Jurkat, Clone E6-1 (cell line): ENCODE results near the gene IFI44. TPM values are rescaled to one million over a fixed set of nuclear protein-coding genes. Genes with fewer than 3 reads are reported as not detected.
A peak's percentile ranks its signal among the peaks of the same experiment; 100 is the strongest.

ENCODE experiments used
- DNase-seq: peaks from one replicate; pipeline ENCODE4 v3.0.0-alpha.2; 2011; ENCODE audit warnings: low read depth, low spot score
- H3K4me3 ChIP-seq: 2 replicates; pipeline ENCODE4 v1.5.1; 2011; ENCODE audit warnings: mild to moderate bottlenecking, low read length, control low read depth, moderate library complexity
- polyA plus RNA-seq: library from polyadenylated mRNA; unstranded; fragments of >200 nt; gene quantifications from one replicate; pipeline ENCODE4 v1.2.1, GENCODE V29; 2012; ENCODE audit warnings: missing spikeins; ENCODE audit not compliant: insufficient read length, insufficient read depth

The IFI44 gene, protein sequence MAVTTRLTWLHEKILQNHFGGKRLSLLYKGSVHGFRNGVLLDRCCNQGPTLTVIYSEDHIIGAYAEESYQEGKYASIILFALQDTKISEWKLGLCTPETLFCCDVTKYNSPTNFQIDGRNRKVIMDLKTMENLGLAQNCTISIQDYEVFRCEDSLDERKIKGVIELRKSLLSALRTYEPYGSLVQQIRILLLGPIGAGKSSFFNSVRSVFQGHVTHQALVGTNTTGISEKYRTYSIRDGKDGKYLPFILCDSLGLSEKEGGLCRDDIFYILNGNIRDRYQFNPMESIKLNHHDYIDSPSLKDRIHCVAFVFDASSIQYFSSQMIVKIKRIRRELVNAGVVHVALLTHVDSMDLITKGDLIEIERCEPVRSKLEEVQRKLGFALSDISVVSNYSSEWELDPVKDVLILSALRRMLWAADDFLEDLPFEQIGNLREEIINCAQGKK
- not detected for polyA plus RNA-seq

DNA sequence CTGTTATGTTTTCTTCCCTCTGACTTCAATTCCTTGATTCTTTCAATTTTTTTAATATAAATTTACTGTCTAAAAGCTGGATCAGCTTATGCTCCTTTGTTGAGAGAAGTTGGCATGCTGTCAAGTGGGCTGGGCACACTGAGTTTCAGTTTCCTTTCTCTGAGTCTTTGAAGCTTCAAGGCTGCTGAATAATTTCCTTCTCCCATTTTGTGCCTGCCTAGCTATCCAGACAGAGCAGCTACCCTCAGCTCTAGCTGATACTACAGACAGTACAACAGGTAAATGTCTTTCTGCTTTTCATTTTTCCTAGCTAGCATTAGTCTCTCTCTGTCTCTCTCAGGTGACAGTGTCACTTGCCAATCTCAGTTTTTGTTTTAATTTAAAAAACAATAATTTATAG lies at the start of gene IFI44:
Gene IFI44, plus strand, starts transcription at position 204 of the 400 bp plus-strand sequence. CDS start 365 bp downstream, outside the sequence.
- peak within 1 kb of the TSS; percentile 21; the same call in 1 of the 2 replicates for H3K4me3 ChIP-seq
- DNase-seq = peak; percentile 78

DNA sequence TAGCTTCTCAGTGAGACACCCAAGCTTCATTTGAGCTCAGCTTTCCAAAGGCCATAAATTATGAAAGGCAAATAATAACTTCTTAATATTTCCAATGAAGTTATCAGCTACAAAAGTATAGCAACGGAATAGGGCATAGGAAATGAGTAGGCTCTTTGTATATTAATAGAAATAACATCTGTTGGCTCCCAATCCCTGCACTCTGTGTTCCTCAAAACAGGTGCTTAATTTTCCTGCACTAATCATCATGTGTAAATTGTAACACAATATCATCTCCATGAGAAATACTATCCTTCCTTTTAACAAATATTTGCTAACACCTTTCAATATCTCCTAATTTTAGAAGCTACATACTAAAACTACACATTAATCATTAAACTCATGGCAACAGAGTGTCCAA lies 48.6 kb upstream of the IFI44 start:
- no peak overlapping the region for H3K4me3 ChIP-seq

DNA sequence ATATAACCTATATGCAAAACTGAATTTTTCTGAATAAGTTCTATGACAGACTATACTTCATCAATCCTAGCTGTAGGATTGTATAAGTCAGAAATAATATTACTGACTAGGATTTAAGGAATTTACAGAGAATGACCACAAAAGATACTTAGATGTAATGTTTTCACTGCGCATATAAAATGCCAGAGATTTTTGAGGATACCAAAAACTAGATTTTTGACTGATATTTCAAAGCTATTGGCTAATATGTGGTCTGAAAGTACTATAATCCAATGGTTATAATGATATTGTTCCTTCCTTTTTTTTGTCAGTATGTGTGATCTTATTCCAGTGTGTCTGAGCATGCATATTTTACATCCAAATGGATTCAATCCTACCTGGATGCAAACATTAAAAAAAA lies 46.4 kb upstream of the IFI44 start:
- no peak for DNase-seq
- H3K4me3 ChIP-seq = no peak overlapping the region

More for the DNA sequence above, 48.6 kb upstream of the IFI44 start:
- no peak for DNase-seq

DNA sequence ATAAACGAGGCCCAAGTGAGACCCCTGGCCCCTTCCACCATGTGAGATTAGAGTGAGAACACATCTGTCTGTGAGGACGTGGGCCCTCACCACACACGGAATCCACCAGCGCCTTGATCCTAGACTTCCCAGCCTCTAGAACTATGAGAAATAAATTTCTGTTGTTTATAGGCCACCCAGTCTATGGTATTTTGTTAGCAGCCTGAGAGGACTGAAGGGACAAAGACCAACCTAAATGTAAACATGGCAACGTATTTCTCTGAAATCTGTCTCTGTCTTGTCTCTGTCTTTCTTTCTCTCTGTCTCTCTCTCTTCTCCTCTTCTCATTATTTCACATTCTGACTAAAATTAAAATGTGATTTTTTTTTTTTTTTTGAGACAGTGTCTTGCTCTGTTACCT lies 45.0 kb upstream of the IFI44 start:
- H3K4me3 ChIP-seq = no peak overlapping the region
- no peak for DNase-seq

DNA sequence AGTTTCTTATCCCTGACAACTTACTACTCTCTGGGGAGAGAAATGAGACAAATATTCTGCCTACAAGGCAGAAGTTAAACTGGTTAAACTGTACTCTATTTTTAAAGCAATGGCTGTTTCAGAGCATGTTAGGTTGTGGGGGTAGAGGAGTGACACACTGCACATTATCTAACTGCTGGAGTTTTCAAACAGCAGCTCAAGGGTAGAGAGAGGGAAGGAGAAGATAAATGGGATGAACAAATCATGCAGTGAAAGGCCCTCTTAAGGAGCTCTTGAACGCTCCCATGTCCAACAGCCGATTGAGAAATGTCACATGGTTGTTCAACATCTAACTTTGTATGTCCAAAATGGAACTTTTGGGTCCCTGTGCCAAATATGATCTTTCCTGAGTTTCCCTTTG lies 43.4 kb upstream of the IFI44 start:
- H3K4me3 ChIP-seq = no peak overlapping the region
- DNase-seq = no peak

DNA sequence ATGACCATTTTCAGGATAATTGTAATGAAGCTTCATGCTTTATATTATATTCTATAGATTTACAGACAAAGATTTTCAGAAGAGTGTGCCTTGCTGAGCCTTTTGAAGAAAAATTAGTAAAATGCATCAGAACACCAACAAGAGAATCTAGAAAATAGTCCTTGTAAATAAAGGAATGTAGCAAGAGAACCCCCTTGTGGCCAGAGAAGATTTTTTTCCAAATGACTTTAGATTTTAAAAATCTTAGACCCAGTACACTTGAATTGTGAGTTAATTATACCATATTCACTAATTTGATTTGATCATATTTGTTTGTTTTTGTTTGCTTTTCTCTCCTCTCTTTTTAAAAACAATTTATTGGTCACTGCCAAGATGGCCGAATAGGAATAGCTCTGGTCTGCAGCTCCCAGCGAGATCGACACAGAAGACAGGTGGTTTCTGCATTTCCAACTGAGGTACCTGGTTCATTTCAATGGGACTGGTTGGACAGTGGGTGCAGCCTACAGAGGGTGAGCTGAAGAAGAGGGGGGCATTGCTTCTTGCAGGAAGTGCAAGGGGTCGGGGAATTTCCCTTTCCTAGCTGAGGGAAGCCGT lies 42.2 kb upstream of the IFI44 start:
- peak; percentile 22 for DNase-seq
- H3K4me3 ChIP-seq = no peak overlapping the region

DNA sequence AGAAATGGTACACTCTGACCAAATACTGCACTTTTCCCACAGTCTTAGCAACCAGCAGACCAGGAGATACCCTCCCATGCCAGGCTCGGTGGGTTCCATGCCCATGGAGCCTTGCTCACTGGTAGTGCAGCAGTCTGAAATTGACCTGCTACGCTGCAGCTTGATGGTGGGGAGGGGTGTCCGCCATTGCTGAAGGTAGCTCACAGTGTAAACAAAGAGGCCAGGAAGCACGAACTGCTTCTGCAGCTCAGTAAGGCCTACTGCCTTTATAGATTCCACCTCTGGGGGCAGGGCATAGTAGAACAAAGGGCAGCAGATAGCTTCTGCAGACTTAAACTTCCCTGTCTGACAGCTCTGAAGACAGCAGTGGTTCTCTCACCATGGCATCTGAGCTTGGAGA lies 41.7 kb upstream of the IFI44 start:
- peak; percentile 23 for DNase-seq
- H3K4me3 ChIP-seq = no peak overlapping the region

DNA sequence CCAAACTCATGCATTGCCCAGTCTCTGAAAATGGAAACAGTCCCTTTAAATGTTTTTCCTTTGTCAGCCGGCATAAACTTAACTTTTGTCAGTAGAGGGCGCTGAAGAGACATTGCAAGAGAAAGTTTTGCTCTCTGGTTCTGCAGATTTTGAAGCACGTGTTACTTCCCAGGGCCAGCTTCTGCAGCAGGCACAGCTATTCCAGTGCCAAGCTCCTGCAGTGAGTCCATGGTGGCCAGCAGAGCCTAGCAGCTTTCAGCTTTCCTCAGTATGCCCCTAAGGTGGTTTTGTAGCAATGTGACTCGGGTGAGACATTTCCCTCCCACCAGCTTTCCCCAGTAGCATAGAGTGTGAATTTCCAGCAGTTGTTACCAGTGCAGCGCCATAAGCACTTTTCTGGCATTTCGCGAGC lies 32.0 kb upstream of the IFI44 start:
- H3K4me3 ChIP-seq = no peak overlapping the region
- peak; percentile 76 for DNase-seq

DNA sequence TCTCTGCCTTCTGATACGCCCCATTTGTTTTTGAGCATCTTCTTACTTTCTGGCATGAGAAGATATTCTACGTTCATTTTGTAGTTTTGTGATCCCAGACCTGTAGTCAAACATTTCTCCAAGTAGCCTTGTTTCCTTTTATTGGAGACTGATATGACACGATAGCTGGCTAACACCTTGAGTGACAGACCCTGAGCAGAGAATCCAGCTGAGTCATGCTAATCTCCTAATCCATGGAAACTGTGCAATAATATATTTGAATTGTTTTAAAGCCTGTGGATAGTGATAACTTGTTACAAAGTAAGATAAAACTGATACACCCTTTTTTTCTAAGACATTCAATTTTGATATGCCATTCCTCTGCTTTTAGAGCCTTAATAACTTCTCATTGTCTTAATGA lies 30.6 kb upstream of the IFI44 start:
- no peak overlapping the region for H3K4me3 ChIP-seq
- DNase-seq = no peak

DNA sequence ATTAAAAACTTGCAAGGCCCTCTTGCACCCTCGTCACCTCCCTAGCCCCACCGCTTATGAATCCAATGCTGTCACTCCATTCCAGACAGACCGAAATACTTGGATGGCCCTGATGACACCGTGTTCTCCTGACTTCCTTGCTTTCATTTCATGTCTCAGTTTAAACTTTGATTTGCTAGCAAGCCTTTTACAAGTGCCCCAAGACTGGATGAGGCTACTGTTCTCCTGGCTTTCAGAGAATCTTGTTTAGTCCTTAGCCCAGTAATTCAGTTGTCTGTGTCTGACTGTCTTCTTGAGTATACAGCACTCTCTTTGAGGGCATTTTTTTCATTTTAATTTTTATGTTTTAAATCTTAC lies 30.2 kb upstream of the IFI44 start:
- no peak for DNase-seq
- no peak overlapping the region for H3K4me3 ChIP-seq

DNA sequence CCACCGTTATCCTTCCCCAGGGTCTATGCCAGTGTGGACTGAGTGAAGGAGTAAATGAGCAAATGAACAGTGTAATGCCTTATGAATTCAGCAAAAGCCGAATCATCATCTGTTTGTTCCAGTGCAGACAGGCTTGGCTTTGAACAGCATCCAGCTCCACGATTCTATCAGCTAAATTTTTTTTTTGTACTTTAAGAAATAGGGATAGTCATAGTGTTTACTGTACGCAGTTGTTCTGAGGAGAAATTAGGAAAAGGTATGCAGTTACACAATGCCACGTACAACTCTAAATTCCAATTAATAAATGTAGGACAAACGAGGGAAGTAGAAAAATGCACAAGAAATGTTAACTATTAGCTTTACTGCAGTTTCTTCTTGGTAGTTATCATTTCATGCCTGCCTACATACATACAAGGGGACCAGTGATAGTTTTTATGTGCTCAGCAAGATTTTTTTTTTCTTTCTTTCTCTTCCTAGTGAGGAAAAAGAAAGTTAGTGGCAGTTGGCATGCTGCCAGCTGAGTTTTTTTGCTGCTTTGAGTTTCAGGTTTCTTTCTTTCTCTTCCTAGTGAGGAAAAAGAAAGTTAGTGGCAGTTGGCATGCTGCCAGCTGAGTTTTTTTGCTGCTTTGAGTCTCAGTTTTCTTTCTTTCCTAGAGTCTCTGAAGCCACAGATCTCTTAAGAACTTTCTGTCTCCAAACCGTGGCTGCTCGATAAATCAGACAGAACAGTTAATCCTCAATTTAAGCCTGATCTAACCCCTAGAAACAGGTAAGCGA lies 29.6 kb upstream of the IFI44 start, which contains the start of gene IFI44L:
Gene IFI44L, plus strand, starts transcription at position 646 of the 777 bp plus-strand sequence. CDS start 7,468 bp downstream, outside the sequence.
- peak; percentile 71 for DNase-seq
- no peak within 1 kb of the TSS for H3K4me3 ChIP-seq

DNA sequence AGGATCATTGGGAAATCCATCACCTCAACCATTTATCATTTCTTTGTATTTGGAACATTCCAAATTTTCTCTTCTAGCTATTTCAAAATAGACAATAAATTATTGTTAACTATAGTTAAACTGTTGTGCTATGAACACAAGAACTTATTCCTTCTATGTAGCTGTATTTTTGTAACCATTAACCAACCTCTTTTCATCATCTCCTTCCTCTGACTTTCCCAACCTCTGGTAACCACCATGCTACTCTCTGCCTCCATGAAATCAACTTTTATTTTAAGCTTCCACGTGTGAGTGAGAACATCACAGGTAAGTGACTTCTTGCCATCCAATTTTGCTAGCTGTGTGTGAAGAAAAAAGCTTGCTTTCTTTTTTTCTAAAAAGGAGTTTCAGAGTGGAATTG lies 29.0 kb upstream of the IFI44 start:
- DNase-seq = no peak
- no peak overlapping the region for H3K4me3 ChIP-seq

DNA sequence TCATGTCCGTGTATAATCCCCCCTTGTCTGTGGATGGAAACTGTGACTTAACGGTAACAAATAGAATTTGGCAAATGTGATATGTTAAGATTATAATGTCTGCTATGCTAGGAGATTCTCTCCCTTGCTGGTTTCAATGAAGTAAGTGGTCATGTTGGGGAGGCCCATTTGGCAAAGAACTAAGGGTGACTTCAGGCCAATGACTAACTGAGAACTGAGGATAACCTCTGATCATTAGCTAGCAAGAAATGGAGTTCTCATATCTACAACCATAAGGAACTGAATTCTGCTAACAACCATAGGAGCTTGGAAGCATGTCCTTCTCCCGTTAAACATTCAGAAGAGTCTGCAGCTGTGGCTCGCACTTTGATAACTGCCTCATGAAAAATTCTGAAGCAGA lies 27.1 kb upstream of the IFI44 start:
- no peak overlapping the region for H3K4me3 ChIP-seq

DNA sequence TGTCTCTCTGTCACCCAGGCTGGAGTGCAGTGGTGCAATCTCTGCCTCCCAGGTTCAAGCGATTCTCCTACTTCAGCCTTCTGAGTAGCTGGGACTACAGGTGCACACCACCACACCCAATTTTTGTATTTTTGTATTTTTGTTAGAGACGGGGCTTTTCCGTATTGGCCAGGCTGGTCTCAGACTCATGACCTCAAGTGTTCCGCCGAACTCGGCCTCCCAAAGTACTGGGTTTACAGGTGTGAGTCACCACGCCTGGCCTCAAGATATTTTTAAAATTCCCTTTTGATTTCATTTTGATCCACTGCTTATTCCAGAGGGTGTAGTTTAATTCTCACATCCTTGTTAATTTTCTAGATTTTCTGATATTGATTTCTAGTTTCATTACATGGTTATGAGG lies 25.6 kb upstream of the IFI44 start:
- no peak for DNase-seq
- no peak overlapping the region for H3K4me3 ChIP-seq

More for the DNA sequence above, 27.1 kb upstream of the IFI44 start:
- no peak for DNase-seq

DNA sequence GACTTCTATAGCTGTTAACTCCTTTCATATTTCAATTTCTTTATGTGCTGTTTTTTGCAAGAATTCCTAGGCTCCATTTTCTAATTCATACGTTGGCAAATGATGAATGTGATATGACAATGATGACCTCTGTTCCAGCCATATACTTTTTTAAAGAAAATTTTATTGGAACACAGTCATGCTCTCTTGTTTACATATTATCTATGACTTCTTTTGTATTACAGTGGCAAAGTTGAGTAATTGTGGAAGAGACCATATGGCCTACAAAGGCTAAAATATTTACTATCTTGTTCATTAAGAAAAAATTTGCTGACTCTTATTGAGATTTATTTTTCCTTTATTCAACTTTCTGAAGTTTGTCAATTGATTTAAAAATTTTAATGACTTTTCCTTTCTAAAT lies 22.3 kb upstream of the IFI44 start:
- no peak for DNase-seq
- H3K4me3 ChIP-seq = no peak overlapping the region

DNA sequence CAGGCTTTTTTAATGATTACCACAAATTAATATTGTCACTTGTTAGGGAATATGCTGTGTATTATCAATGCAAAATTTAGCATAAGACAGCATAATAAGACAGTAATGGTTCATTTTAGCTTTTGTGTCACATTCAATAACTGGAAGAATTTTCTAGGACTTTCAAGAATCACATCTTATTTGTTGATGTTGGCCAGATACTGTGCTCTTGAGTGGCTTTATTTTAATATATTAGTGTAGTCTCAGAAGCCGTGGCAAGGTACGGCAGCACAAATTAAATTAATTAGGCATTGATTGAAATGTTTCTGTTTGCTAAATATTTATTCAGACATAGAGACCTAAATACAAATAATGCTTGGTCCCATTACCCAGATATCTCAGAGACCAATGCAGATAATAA lies 19.0 kb upstream of the IFI44 start:
- DNase-seq = no peak
- H3K4me3 ChIP-seq = no peak overlapping the region

DNA sequence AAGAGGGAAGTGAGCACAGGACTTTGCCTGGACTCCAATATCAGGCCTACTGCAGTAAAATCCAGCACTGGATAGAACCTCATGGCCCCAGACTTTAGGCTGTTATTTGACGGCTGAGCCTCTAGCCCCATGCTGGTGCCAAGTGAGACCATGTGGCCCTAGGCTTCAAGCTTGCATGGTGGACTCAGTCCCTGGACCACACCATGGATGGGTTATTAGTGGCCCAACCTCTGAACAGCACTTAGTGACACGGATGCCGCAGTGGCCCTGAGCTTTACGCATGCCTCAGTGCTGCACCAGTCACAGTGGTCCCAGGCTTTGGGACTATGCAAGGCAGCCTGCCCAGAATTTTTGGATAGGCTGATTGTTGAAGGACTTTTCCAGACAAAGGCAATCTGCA lies 16.4 kb upstream of the IFI44 start:
- H3K4me3 ChIP-seq = no peak overlapping the region
- DNase-seq = no peak

DNA sequence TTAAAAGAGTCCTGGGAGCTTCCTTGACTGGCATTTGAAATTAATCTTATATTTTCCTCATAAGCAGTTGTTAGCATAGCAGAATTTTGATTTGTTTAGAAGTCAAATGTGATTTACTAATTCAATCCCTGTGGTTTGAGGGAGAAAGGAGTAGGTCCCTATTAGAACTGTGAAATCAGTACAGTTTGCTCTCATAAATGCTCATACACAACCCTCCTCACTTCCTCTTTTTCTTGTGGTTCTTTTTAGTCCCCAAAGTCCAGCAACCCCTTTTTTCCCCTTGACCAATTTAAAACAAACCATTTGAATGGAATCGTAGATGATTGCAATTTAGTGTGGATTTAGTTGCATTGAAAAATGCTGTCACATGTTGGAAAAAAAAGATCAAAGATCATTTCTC lies 9.2 kb upstream of the IFI44 start:
- H3K4me3 ChIP-seq = no peak overlapping the region
- DNase-seq = no peak

DNA sequence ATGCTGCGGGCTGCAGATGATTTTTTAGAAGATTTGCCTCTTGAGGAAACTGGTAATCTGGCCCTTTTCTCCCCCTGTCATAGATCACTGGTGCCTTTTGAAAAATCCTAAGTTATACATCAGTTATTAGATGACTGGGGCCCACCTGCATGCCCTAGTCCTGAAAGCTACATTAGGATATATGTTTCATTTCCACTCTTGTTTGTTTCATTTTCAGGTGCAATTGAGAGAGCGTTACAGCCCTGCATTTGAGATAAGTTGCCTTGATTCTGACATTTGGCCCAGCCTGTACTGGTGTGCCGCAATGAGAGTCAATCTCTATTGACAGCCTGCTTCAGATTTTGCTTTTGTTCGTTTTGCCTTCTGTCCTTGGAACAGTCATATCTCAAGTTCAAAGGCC lies 8.1 kb upstream of the IFI44 start:
- DNase-seq = no peak
- no peak overlapping the region for H3K4me3 ChIP-seq

DNA sequence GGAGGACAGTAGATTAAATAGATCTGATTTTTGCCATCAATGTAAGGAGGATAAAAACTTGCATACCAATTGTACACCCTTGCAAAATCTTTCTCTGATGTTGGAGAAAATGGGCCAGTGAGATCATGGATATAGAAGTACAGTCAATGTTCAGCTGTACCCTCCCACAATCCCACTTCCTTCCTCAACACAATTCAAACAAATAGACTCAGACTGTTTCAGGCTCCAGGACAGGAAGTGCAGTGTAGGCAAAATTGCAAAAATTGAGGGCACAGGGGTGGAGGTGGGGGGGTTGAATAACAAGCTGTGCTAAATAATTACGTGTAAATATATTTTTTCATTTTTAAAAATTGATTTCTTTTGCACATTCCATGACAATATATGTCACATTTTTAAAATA lies 3.9 kb upstream of the IFI44 start:
- peak; percentile 46 for DNase-seq
- H3K4me3 ChIP-seq = no peak overlapping the region
